ENCODE results near the gene TDRKH.

The TDRKH gene

DNA sequence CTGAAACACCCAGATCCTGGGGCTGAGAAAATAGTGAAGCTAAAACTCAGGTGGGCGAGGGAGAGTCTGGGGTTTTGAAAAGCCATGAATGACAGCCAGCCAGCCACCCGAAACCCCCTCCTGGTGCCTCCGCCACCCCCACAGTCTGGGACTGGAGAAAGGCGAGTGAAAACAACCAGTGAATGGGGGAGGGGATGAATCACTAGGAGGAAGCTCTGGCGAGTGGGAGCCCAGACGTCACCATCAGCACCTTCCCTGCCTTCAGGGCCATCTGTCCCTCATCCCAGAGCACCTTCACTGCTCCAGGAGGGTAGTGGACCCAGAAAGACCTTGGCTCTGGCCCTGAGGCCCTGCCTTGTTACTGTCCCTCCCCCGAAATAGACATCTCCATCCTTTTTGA lies 32.1 kb upstream of the TDRKH start:
- DNase-seq = no peak

- DNase-seq = peak; percentile 92 to 95
These were observed 30.6 kb upstream of the TDRKH start for GRCh38 chr1:151820940-151821339.

- DNase-seq = no peak
These were observed 29.8 kb upstream of the TDRKH start for GRCh38 chr1:151819976-151820623.

DNA sequence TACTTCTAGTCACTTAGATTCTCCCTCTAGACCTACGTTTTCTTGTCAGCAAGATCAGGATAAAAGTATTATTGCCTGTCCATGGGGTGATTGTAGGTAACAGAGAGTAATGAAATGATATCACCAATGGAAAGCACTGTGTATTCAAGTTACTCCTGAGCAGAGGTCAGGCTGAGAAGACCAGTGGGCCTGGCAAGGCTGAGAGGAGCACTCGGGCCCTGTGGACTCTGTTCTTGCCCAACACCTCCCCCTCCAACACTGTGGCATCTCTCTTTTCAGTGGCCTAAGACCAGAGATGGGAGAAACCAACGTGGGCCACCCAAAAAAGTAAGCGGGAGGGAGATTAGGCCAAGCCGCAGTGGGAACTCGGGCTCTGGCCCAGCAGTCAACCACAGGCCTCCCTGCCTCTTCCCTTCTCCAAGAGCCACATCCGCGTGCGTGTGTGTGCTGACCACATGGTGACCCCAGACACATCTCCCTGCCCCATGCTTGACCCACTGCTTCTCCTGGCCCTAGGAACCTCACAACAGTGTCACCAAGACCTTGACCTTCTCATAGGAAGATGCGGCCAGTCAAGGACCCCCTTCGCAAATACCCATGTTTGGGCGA lies 29.0 kb upstream of the TDRKH start:
- no peak for DNase-seq

DNA sequence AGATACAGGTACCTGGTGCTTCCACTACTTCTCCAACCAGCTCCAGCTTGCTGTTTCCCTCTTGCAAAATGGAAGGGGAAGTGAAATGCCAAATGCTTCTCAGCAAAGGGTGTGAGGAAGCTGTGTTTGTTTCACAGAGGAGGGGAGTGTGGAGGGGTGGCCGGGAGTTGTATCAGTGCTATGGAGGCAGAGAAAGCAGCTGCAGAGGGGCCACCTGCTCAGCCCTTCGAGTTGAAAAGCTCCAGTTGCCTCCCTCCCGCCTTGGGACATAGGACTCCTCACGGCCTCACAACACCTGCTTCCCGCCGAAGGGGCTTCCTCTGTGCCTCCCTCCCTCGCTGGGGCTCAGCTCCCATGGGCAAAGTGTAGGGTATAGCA lies 27.0 kb upstream of the TDRKH start:
- DNase-seq = peak; percentile 75 to 84

DNA sequence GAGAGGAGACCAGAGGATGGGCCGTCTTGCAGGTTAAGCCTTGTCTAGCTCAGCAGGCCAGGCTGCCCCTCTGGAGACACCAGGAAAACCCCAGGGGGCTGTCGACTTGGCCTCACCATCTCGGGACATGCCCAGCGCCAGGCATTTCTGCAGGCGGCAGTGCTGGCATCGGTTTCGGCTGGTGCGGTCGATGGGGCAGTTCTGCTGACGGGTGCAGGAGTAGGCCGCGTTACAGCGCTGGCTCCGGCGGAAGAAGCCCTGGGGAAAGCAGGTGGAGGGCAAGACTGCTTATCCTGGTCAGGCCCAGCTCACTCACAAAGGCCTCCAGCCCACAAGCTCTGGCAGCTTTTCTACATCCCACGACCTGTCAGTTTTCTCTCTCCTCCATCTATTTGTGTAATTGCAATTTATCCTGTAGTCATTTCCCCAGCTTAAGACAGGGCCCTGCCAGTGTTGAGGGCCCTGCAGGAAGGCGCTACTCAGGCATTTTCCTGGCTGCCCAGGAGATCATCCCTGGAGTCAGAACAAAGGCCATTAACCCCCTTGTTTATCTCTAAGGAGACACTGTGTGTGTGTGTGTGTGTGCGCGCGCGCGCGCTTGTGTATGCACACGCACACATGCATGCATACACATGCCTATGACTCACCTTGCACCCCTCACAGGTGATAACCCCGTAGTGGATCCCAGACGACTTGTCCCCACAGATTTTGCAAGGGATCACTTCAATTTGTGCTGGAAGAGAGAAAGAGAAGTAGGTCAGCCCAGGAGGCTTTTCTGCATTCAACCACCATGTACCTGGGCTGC lies 26.4 kb upstream of the TDRKH start:
- DNase-seq = no peak

DNA sequence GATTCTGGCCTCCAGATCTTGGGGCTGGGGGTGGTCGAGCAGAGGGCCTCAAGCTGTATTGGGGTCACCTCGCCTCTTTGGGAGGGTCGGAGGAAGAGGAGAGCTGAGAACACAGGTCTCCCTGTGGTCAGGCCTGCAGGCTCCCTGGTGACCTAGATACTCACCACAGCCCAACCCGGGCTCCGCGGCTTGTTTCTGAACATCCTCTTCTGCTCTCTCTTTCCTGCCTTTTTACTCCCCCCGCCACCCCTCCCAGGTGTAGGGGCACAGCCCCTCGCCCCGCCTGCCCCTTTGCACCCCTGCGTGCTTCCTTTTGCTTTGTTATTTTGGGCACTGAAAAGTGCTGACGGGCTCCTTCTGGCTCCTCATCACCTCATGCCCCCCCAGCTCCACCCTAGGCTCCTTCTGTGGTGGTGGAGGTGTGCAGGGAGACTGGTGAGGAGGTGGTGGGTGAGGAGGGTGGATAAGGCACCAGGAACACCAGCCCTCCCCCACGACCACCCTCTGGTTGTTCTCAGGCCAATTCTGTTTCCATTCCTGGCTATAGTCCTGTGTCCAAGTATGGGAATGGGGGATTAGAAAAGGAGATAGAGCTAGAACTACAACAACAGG lies 25.5 kb upstream of the TDRKH start:
- DNase-seq = no peak

GRCh38 chr1:151814971-151815545 lies 24.8 kb upstream of the TDRKH start:
- no peak for DNase-seq

- no peak for DNase-seq
These were observed 24.1 kb upstream of the TDRKH start for GRCh38 chr1:151814426-151814825.

- DNase-seq = no peak
These were observed 23.1 kb upstream of the TDRKH start for GRCh38 chr1:151813271-151813977.

DNA sequence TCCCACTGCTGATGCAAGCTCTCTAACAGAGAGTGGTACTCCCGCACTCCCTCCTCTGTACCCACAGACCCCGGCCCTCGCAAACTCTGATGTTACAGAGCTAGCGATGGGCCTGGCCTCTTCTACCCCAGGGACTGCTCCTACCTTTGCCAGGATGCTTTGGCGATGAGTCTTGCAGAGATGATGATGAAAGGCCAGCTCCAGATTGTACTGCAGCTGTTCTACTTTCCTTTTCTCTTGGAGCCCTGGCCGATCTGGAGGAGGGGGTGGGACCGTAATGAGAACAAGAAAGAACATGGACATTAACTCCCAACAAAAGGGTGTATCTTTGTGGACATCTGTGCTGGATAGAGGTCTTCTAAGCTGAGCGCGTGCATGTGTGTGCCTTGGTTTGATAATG lies 20.9 kb upstream of the TDRKH start:
- DNase-seq = no peak

DNA sequence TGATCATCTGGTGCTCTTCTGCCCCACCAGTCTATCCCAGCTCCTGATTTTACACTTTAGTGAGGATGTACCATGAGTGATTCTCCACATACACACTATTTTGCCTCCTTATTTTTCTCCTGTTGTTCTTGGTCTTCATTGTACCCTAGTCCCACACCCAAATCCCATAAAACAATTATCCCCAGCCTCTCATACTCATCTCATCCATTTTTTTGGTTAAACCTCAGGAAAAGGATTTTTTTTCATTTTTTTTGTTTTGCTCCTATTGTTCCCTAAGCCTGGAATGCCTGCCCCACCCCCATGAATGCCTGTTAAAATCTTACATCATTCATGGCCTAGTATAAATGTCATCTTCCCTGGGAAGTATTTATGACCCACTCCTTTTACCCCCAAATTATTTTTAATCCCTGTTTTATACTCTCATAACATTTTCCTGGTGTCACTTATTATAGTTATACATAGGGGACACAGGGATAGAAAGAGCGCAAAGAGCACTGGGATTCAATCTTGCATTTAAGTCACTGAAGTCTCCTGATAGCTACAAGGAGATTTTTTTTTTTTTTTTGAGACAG lies 19.8 kb upstream of the TDRKH start:
- no peak for DNase-seq

GRCh38 chr1:151809290-151809984 lies 19.1 kb upstream of the TDRKH start:
- DNase-seq = no peak

DNA sequence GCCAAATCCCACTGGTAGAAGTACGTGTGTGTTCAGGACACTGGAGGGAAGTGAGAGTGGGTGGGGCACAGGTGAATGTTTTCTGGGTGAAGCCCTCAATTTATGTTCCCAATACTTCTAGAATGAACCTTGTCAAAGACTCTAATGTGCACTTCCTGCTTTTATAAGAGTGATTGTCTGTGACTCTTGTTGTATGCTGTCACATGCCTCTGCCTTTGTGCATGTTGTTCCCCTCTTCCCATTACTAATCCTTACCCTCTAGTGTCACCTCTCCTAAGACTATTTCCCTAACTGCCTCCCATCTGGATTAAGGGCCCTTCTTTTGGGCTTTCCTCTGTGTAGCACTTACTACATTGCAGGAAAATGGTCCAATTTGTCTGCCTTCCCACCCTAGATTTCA lies 17.5 kb upstream of the TDRKH start:
- no peak for DNase-seq

DNA sequence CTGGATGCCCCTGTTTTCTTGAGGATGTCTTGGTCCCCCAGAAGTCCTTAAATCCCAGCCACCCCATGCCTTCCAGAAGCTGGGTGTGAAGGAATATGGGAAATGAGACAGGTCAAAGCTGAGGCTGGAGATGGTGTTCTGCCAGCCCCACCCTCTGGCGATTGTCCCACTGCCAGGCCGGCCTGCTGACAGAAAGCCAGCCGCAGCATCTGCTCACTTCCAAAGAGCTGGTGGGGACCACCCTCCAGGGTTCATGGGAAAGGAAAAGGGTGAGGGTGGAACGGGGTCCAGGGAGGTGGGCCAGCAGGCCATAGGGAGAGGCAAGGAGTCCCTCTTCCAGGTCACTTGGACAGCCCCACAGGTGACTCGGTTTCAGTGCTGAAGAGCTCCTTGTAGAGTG lies 16.8 kb upstream of the TDRKH start:
- DNase-seq = no peak

DNA sequence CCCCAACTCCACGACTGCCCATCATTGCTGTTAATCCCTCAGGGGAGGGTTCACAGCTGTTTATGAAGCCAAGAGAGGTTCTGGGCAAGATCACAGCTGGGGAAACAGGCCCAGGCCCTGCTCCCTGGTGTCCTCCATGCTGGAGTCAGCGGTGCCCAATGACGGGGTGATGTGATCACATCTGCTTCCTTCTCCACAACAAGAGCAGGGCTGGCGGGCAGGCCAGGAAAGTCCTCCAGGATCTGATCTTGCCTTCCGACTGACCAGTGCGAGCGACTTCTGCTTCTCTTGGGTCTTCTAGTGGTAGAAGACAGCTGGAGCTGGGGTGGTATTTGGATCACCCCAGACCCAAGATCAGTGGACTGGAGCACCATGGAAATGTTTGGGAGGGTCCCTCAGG lies 15.9 kb upstream of the TDRKH start:
- DNase-seq = no peak

DNA sequence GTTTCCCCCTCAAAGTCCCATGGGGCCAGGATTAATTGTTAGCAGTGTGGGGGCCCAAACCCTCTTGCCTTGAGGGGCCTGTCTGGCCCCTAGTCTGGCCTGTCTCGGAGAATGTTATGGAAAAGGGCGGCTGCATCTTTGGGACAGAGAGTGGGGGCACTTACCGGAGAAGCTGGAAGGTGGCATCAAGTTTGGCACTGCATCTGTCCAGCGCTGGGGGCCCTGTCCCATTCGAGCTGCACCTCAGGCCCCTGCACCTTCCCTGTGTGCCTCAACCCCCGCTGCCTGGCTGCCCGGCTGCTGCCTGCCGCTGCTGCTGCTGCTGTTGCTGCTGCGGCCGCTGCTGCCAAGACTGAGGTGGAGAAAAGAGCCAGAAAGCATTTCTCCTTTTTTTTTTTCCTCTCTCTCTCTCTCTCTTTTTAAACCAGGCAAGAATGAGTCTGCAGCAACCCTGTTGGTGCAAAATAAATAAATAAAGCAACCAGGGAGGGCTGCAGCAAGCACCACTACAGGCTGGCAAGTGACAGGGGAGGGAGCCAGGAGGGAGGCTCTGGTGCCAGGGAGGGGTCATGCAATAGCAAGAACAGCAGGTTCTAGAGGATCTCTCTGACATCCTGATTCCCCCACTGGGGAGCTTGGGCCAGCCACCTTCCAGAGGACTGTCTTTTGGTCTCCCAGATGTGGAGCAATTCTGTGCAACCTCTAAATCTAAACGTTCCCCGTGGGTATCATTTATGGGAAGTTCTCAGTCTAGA lies 14.9 kb upstream of the TDRKH start, which contains the start of gene LINGO4:
LINGO4 (minus strand) TSS at position 354 of the 755 bp plus-strand sequence. CDS start 2,715 bp downstream, outside the sequence.
- DNase-seq = no peak

DNA sequence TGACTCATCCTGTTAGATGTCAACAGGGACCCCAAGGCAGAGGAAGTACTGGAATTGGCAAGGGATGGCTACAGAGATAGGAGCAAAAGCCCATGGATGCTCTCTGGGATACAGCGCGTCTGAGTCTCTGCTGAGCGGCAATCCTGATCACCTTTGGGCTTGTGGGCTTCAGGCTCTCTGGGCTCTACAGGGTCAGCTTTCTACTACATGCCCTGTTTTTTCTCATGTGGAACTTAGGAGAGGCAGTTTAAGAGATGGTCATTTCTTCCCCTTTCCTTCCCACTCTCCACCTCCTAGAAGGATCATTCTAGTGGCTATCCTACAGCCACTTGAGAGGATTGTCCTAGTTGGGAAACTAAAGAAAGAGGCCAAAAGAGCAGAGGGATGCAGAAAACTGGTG lies 13.6 kb upstream of the TDRKH start:
- DNase-seq = no peak

- DNase-seq = no peak
These were observed 12.9 kb upstream of the TDRKH start for GRCh38 chr1:151803164-151803563.

DNA sequence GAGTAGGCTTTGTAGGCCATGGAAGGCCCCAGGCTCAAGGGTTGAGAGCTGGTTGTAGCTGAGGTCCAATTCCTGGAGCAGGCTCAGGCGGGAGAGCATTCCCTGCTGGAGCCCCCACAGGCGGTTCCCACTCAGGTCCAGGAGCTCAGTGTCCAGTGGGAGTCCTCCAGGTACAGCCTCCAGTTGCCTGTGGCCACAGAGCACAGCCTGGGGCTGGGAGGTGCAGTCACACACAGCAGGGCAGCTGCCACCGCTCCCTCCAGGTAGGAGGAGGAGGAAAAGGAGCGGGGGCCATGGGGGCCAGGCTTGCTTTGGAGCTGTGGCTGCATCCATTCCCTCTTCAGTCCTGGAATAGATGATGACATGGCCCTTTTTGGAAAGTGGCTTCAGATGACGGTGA lies 12.1 kb upstream of the TDRKH start:
- no peak for DNase-seq

- DNase-seq = no peak
These were observed 11.5 kb upstream of the TDRKH start for GRCh38 chr1:151801846-151802245.

All from SHP77 (cell line).